ENCODE results near the gene LRIG1. TPM values are rescaled to one million over a fixed set of nuclear protein-coding genes. Genes with fewer than 3 reads are reported as not detected.

The LRIG1 gene
- total and polyA plus RNA-seq, 7 donors = 9.8 to 119 (median 41.1) TPM

- 90 to 98% (median 93%) methylated on average over 2 of the region's 2 CpGs for WGBS, 3 donors
- H3K4me1 ChIP-seq = peaks cover 88% of the 10 kb centered on the region
- H3K4me3 ChIP-seq = no peak overlapping the region
- ATAC-seq (no peak), DNase-seq (no peak)
- no peaks in the 10 kb centered on the region for H3K27me3 ChIP-seq (ENCODE audit: insufficient read depth in 3 of 3, low read length in 2 of 3)
- no peaks in the 10 kb centered on the region for H3K36me3 ChIP-seq (ENCODE audit: insufficient read depth in 1 of 2, low read depth in 1 of 2)
- TF ChIP-seq CTCF (IDR thresholded peaks at IDR 0.05) = no peak
- H3K27ac ChIP-seq = peak overlapping the region; percentile 90
- H3K9me3 ChIP-seq = no peaks in the 10 kb centered on the region
- intact Hi-C loops (cut with DNase I) = no loop called here
Observed at GRCh38 chr3:66489115-66489514, 11.7 kb downstream of the LRIG1 start.

DNA sequence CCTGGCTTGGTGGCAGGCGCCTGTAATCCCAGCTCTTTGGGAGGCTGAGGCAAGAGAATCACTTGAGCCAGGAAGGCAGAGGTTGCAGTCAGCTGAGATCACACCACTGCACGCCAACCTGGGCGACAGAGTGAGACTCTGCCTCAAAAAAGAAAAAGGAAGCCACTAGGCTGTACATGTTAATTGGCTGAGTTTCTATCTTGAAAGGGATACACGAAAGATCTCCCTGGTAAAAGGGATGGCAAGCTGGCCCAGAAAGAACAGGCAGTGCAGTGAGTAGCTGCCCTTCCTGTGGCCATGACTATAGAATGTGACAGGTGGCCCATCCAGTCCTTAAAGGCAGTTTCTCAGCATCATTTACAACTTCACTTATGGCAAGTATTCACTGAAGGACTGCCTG is 12.3 kb downstream of the LRIG1 start:
- Histone ChIP-seq H3K9me3 (no peaks in the 10 kb centered on the region), H3K36me3 (ENCODE audit: insufficient read depth in 1 of 2, low read depth in 1 of 2) (no peaks in the 10 kb centered on the region), H3K27me3 (ENCODE audit: insufficient read depth in 3 of 3, low read length in 2 of 3) (no peaks in the 10 kb centered on the region), H3K27ac (peak overlapping the region; percentile 90), H3K4me1 (peaks cover 89% of the 10 kb centered on the region), H3K4me3 (no peak overlapping the region)
- no peak for TF ChIP-seq CTCF (IDR thresholded peaks at IDR 0.05)
- DNase-seq (no peak), ATAC-seq (no peak)
- intact Hi-C loops (cut with DNase I) = no loop called here
- 52 to 86% (median 54%) methylated on average over 4 of the region's 4 CpGs for WGBS, 3 donors

- TF ChIP-seq CTCF (IDR thresholded peaks at IDR 0.05) = no peak
- DNase-seq (no peak), ATAC-seq (peak; percentile 31 to 57 (median 50))
- H3K4me1 ChIP-seq = peaks cover 89% of the 10 kb centered on the region
- WGBS, 3 donors = 26 to 48% (median 33%) methylated on average over 5 of the region's 5 CpGs
- intact Hi-C loops (cut with DNase I) = no loop called here
- H3K36me3 ChIP-seq (ENCODE audit: insufficient read depth in 1 of 2, low read depth in 1 of 2) = no peaks in the 10 kb centered on the region
- no peaks in the 10 kb centered on the region for H3K27me3 ChIP-seq (ENCODE audit: insufficient read depth in 3 of 3, low read length in 2 of 3)
- no peaks in the 10 kb centered on the region for H3K9me3 ChIP-seq
- H3K27ac ChIP-seq = peak overlapping the region; percentile 90
- no peak overlapping the region for H3K4me3 ChIP-seq
Observed at GRCh38 chr3:66487465-66487864, 13.4 kb downstream of the LRIG1 start.

- 27 to 37% (median 31%) methylated on average over 5 of the region's 5 CpGs for WGBS, 3 donors
- H3K27me3 ChIP-seq (ENCODE audit: insufficient read depth in 3 of 3, low read length in 2 of 3) = no peaks in the 10 kb centered on the region
- no peak for ATAC-seq
- no peak for TF ChIP-seq CTCF (IDR thresholded peaks at IDR 0.05)
- H3K4me3 ChIP-seq = no peak overlapping the region
- DNase-seq = no peak
- no peaks in the 10 kb centered on the region for H3K36me3 ChIP-seq (ENCODE audit: insufficient read depth in 1 of 2, low read depth in 1 of 2)
- peak overlapping the region; percentile 90 for H3K27ac ChIP-seq
- intact Hi-C loops (cut with DNase I) = no loop called here
- no peaks in the 10 kb centered on the region for H3K9me3 ChIP-seq
- H3K4me1 ChIP-seq = peaks cover 89% of the 10 kb centered on the region
Observed at GRCh38 chr3:66486646-66487045, 14.2 kb downstream of the LRIG1 start.

GRCh38 chr3:66486202-66486601 is 14.6 kb downstream of the LRIG1 start:
- no peak overlapping the region for H3K4me3 ChIP-seq
- intact Hi-C loops (cut with DNase I) = no loop called here
- WGBS, 3 donors = 56 to 60% (median 57%) methylated on average over 6 of the region's 6 CpGs

More at GRCh38 chr3:66486202-66486601, 14.6 kb downstream of the LRIG1 start:
- Histone ChIP-seq H3K36me3 (ENCODE audit: insufficient read depth in 1 of 2, low read depth in 1 of 2) (no peaks in the 10 kb centered on the region), H3K4me1 (peaks cover 90% of the 10 kb centered on the region), H3K27ac (peak overlapping the region; percentile 90), H3K27me3 (ENCODE audit: insufficient read depth in 3 of 3, low read length in 2 of 3) (no peaks in the 10 kb centered on the region), H3K9me3 (no peaks in the 10 kb centered on the region)
- ATAC-seq (no peak), DNase-seq (no peak)
- TF ChIP-seq CTCF (IDR thresholded peaks at IDR 0.05) = no peak

Measured in psoas muscle (tissue), 8 donors.